Measurements from ENCODE around the gene RGS9. TPM values are rescaled to one million over a fixed set of nuclear protein-coding genes. Genes with fewer than 3 reads are reported as not detected.
A peak's percentile ranks its signal among the peaks of the same experiment; 100 is the strongest.

The RGS9 gene
- total RNA-seq, 1 experiment from 2014 or later: 0.49 TPM

DNA sequence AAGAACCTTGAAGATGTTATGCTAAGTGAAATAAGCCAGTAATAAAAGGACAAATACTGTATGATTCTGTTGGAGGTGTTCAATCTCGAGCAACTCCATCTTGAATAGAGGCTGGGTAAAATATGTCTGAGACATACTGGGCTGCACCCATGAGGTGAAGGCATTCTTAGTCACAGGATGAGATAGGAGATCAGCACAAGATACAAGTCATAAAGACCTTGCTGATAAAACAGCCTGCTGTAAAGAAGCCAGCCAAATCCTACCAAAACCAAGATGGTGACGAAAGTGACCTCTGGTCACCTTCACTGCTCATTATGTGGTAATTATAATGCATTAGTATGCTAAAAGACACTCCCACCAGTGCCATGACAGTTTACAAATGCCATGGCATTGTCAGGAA lies 98.1 kb downstream of the RGS9 start:
- Mint-ChIP-seq H3K27me3 (ENCODE audit: insufficient read depth, unreplicated experiment) (peaks cover 16% of the 10 kb centered on the region), H3K4me1 (ENCODE audit: insufficient read depth, unreplicated experiment) (no peaks in the 10 kb centered on the region), H3K4me3 (ENCODE audit: unreplicated experiment) (no peak overlapping the region), H3K27ac (ENCODE audit: low read depth, unreplicated experiment) (no peak overlapping the region), H3K36me3 (ENCODE audit: insufficient read depth, unreplicated experiment) (peaks cover 6% of the 10 kb centered on the region), H3K9me3 (ENCODE audit: unreplicated experiment) (no peaks in the 10 kb centered on the region)
- CTCF ChIA-PET: no interaction called here
- POLR2A ChIA-PET: no interaction called here
- DNase-seq (ENCODE audit: unreplicated experiment): no peak
- TF ChIP-seq, protein P1, sequence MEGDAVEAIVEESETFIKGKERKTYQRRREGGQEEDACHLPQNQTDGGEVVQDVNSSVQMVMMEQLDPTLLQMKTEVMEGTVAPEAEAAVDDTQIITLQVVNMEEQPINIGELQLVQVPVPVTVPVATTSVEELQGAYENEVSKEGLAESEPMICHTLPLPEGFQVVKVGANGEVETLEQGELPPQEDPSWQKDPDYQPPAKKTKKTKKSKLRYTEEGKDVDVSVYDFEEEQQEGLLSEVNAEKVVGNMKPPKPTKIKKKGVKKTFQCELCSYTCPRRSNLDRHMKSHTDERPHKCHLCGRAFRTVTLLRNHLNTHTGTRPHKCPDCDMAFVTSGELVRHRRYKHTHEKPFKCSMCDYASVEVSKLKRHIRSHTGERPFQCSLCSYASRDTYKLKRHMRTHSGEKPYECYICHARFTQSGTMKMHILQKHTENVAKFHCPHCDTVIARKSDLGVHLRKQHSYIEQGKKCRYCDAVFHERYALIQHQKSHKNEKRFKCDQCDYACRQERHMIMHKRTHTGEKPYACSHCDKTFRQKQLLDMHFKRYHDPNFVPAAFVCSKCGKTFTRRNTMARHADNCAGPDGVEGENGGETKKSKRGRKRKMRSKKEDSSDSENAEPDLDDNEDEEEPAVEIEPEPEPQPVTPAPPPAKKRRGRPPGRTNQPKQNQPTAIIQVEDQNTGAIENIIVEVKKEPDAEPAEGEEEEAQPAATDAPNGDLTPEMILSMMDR (IDR thresholded peaks at IDR 0.05; ENCODE audit: unreplicated experiment): no peak
- intact Hi-C loops (cut with micrococcal nuclease): loop anchor here (10.0 kb wide), 1 partner anchor 220 kb away; no protein-coding TSS in a partner anchor
- no TSS peak for BruUV-seq (replicated peaks)

DNA sequence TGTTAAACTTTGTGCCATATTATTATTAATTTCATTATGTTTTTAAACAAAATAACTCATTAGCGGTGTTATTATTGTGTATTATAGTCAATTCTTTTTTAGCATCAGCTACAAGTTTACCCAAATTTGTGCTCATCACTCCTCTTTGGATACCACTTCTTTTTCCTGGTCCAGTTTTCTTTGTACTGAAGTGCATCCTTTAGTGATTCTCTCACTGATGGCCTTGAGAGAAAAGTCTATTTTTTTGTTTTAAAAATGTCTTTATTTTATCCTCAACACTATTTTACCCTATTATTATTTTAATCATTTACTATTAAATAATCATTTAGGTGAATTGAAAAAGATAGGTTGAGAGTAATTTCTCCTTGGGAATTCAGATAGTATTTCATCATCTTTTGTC lies 99.2 kb downstream of the RGS9 start:
- BruUV-seq (replicated peaks): no TSS peak
- H3K9me3 Mint-ChIP-seq (ENCODE audit: unreplicated experiment): no peaks in the 10 kb centered on the region
- H3K27ac Mint-ChIP-seq (ENCODE audit: low read depth, unreplicated experiment): no peak overlapping the region
- DNase-seq (ENCODE audit: unreplicated experiment): no peak
- no peak overlapping the region for H3K4me3 Mint-ChIP-seq (ENCODE audit: unreplicated experiment)
- H3K27me3 Mint-ChIP-seq (ENCODE audit: insufficient read depth, unreplicated experiment): peaks cover 16% of the 10 kb centered on the region
- H3K4me1 Mint-ChIP-seq (ENCODE audit: insufficient read depth, unreplicated experiment): no peaks in the 10 kb centered on the region
- intact Hi-C loops (cut with micrococcal nuclease): loop anchor here (10.0 kb wide), 1 partner anchor 218 kb away; no protein-coding TSS in a partner anchor
- peaks cover 6% of the 10 kb centered on the region for H3K36me3 Mint-ChIP-seq (ENCODE audit: insufficient read depth, unreplicated experiment)
- ChIA-PET CTCF (interaction anchor here (1.0 kb wide), 1 partner anchor 928 kb away, joined by 3 read pairs; no protein-coding TSS in a partner anchor), POLR2A (interaction anchor here (0.6 kb wide), 1 partner anchor 48 kb away, joined by 3 read pairs; no protein-coding TSS in a partner anchor)
- TF ChIP-seq, protein P1 (IDR thresholded peaks at IDR 0.05; ENCODE audit: unreplicated experiment): no peak

DNA sequence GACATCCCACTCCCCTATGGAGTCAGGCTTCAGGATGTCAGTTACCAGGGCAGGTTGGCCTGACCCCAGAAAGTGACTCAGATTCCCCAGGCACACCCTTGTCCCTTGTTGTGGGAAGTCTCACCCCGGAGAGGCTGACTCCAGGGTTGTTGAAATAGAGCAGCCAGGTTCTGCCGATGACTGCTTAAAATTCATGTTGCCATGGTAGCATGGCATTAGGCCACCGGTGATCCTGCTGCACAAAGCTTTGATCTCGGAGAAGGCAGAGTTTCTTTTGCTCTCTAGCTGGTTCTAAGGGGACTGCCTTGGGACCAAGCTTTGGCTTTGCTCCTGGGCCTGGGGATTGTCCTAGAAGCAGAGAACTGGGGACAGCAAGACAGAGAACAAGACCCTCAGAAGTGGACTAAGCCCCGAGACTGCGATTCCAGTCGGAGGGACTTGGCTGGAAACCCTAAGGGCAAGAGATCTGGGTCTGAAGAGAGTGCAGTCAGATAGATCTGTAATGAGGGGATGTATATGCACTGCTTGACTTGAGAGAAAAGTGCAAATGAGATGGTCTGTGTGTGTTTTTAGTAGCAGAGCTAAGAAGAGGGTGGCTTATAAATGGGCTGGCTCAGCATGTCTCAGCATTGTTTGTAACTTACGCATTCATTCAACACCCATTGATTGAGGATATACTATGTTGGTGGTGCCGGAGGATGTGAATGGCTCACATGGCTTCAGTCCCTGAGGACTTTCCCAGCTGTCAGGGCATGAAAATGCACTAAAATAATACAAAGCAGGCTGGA lies 106.9 kb downstream of the RGS9 start:
- Mint-ChIP-seq H3K27ac (ENCODE audit: low read depth, unreplicated experiment) (no peak overlapping the region), H3K36me3 (ENCODE audit: insufficient read depth, unreplicated experiment) (no peaks in the 10 kb centered on the region), H3K4me1 (ENCODE audit: insufficient read depth, unreplicated experiment) (peaks cover 6% of the 10 kb centered on the region), H3K27me3 (ENCODE audit: insufficient read depth, unreplicated experiment) (peaks cover 16% of the 10 kb centered on the region), H3K4me3 (ENCODE audit: unreplicated experiment) (no peak overlapping the region), H3K9me3 (ENCODE audit: unreplicated experiment) (no peaks in the 10 kb centered on the region)
- ChIA-PET CTCF (interaction anchor here (0.6 to 4.5 kb wide), 2 partner anchors 12 to 25 kb away, joined by 3 to 20 read pairs; no protein-coding TSS in a partner anchor), POLR2A (no interaction called here)
- BruUV-seq (replicated peaks): no TSS peak
- peak; percentile 60 for DNase-seq (ENCODE audit: unreplicated experiment)
- intact Hi-C loops (cut with micrococcal nuclease): no loop called here
- TF ChIP-seq, protein P1 (IDR thresholded peaks at IDR 0.05; ENCODE audit: unreplicated experiment): no peak

DNA sequence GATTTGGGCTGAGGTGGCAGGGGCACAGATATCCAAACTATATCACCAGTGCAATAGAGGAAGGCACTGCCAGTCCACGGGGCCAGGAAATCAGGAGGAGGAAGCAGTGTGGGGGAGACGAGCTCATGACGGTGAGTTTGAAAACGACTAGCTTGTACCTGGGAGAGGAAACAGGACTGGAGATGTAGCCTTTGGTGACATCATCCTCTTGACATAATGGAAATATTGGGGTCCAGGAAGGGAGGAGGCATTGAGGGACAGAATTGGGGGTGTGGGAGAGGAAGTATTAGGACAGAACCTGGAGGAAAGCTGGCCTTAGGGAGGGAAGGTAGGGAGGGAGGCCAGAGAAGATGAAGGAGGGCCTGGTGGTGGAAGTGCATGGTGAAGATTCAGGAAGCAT lies 109.1 kb downstream of the RGS9 start:
- Mint-ChIP-seq H3K27ac (ENCODE audit: low read depth, unreplicated experiment) (no peak overlapping the region), H3K36me3 (ENCODE audit: insufficient read depth, unreplicated experiment) (no peaks in the 10 kb centered on the region), H3K4me1 (ENCODE audit: insufficient read depth, unreplicated experiment) (peaks cover 6% of the 10 kb centered on the region), H3K9me3 (ENCODE audit: unreplicated experiment) (no peaks in the 10 kb centered on the region), H3K27me3 (ENCODE audit: insufficient read depth, unreplicated experiment) (peaks cover 26% of the 10 kb centered on the region), H3K4me3 (ENCODE audit: unreplicated experiment) (no peak overlapping the region)
- POLR2A ChIA-PET: no interaction called here
- intact Hi-C loops (cut with micrococcal nuclease): no loop called here
- no peak for DNase-seq (ENCODE audit: unreplicated experiment)
- no TSS peak for BruUV-seq (replicated peaks)
- CTCF ChIA-PET: interaction anchor here (0.6 to 0.9 kb wide), 2 partner anchors 14 to 48 kb away, joined by 3 to 5 read pairs; no protein-coding TSS in a partner anchor
- TF ChIP-seq, protein P1 (IDR thresholded peaks at IDR 0.05; ENCODE audit: unreplicated experiment): no peak
